ENCODE measurements around the gene CHRM2. TPM values are rescaled to one million over a fixed set of nuclear protein-coding genes. Genes with fewer than 3 reads are reported as not detected.

Gene CHRM2
- total RNA-seq, 6 donors from 2014 or later = 1.3 to 8.5 (median 3.0) TPM

DNA sequence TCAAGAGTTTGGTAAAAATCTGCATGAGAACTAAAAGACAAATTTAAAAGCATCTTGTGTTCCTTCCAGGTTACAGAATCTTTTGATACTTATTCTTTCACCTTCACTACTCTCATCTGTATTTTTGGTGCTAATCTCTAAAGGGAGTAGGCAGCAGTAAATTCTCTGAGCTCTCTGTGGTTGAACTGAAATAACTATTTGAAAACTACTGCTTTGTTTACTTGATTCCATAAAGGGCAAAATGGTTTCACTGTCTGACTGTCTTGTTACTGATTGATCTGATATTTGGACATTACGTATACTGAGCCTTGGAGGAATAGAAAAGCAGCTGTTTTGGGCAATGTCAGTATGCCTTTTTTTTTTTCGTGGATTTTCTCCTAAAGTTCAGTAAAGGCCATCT is 103.3 kb downstream of the CHRM2 start:
- DNase-seq (no peak), ATAC-seq (ENCODE audit: low FRiP score in 2 of 2) (no peak)
- TF ChIP-seq EP300 (IDR thresholded peaks at IDR 0.05) = no peak
- TF ChIP-seq, protein P1, sequence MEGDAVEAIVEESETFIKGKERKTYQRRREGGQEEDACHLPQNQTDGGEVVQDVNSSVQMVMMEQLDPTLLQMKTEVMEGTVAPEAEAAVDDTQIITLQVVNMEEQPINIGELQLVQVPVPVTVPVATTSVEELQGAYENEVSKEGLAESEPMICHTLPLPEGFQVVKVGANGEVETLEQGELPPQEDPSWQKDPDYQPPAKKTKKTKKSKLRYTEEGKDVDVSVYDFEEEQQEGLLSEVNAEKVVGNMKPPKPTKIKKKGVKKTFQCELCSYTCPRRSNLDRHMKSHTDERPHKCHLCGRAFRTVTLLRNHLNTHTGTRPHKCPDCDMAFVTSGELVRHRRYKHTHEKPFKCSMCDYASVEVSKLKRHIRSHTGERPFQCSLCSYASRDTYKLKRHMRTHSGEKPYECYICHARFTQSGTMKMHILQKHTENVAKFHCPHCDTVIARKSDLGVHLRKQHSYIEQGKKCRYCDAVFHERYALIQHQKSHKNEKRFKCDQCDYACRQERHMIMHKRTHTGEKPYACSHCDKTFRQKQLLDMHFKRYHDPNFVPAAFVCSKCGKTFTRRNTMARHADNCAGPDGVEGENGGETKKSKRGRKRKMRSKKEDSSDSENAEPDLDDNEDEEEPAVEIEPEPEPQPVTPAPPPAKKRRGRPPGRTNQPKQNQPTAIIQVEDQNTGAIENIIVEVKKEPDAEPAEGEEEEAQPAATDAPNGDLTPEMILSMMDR (IDR thresholded peaks at IDR 0.05) = no peak
- TF ChIP-seq POLR2AphosphoS5 (IDR thresholded peaks at IDR 0.05) = no peak
- TF ChIP-seq POLR2A (IDR thresholded peaks at IDR 0.05) = no peak
- H3K36me3 ChIP-seq = no peaks in the 10 kb centered on the region
- WGBS, 2 donors = 76 to 83% methylated on average over 2 of the region's 2 CpGs
- no peak overlapping the region for H3K4me3 ChIP-seq
- no peaks in the 10 kb centered on the region for H3K4me1 ChIP-seq
- H3K27ac ChIP-seq = no peak overlapping the region
- no peaks in the 10 kb centered on the region for H3K27me3 ChIP-seq
- H3K9me3 ChIP-seq = no peaks in the 10 kb centered on the region

DNA sequence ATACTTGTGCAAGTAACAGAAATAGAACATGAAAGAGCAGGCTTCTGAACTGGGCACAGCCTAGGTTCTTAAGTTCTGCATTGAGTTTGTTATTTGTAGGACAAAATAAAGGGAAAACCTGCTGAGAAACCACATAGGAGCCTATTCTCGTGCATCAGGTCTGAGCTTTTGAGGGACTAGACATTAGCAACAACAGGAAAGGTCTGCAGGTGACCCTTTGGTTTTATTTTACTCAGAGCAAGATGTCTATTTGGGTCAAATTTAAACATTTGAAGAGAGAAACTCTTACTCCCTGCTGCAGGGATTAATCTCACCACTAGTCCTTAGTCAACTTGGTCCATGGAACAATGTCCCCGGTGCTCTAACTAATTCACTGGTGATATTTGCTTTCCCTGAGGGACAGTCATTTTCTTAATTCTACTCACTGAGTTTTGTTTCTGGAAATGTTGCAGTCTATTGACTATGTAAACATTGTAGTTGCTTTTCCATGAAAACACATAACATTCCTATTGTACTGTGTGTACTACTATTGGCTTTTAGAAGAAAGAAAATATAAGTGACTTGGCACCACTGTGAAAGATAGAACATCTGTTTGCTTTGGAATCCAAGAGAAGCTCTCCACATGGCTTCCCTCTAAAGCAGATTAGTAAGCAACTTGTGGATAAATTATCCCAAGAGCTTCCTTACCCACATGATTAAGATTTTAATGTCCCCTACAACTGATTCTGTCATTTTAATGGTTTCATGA is 108.2 kb downstream of the CHRM2 start:
- Histone ChIP-seq H3K27me3 (no peaks in the 10 kb centered on the region), H3K9me3 (no peaks in the 10 kb centered on the region), H3K4me3 (no peak overlapping the region), H3K4me1 (no peaks in the 10 kb centered on the region), H3K36me3 (no peaks in the 10 kb centered on the region), H3K27ac (no peak overlapping the region)
- no peak for TF ChIP-seq POLR2A (IDR thresholded peaks at IDR 0.05)
- TF ChIP-seq EP300 (IDR thresholded peaks at IDR 0.05) = no peak
- TF ChIP-seq, protein P1 (IDR thresholded peaks at IDR 0.05) = no peak
- no peak for TF ChIP-seq POLR2AphosphoS5 (IDR thresholded peaks at IDR 0.05)
- WGBS, 2 donors = 38 to 81% methylated on average over 2 of the region's 2 CpGs
- no peak for DNase-seq
- ATAC-seq (ENCODE audit: low FRiP score in 2 of 2) = no peak

DNA sequence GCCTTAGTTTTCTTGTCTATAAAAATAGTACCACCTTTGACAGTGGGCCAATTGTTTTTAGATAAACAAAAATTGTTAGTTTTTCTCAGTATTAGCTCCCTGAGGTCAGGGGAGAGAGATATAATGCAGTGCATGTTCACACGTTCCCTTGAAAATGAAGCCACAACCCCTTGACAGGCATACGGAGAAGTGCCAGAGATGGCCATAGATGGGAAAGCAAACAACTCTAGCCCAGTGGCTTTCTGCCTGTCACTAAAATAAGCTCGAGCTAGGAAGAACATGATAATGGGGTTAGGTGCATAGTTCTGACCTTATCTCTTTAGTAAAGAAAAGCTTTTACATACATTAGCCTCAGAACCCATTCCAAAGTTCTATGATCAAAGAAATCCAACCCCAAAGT is 124.9 kb downstream of the CHRM2 start:
- ATAC-seq (ENCODE audit: low FRiP score in 2 of 2) = no peak
- TF ChIP-seq POLR2A (IDR thresholded peaks at IDR 0.05) = no peak
- TF ChIP-seq EP300 (IDR thresholded peaks at IDR 0.05) = no peak
- TF ChIP-seq, protein P1 (IDR thresholded peaks at IDR 0.05) = no peak
- Histone ChIP-seq H3K9me3 (no peaks in the 10 kb centered on the region), H3K4me1 (no peaks in the 10 kb centered on the region), H3K4me3 (no peak overlapping the region), H3K27ac (no peak overlapping the region), H3K27me3 (no peaks in the 10 kb centered on the region), H3K36me3 (no peaks in the 10 kb centered on the region)
- 49 to 54% methylated on average over 3 of the region's 3 CpGs for WGBS, 2 donors
- DNase-seq = no peak

DNA sequence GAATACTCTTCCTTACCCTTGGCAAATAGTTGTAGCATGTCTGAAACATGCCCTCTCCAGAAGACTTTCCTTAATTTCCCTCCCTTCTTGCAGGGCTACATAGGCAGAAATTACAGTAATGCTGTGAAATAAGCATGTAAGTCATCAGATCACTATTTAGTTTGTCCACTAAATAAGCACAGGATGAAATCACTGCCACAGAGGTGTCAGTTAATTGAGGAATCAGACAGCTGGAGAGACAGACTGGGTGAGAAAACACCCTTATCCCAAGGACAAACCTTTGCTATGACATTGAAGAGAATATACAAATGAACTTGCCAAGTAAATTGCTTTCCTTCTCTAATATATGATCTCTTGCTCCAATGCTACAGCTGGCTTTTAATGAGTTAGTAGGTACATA is 129.3 kb downstream of the CHRM2 start:
- no peaks in the 10 kb centered on the region for H3K36me3 ChIP-seq
- no peak for ATAC-seq (ENCODE audit: low FRiP score in 2 of 2)
- no peak for DNase-seq
- no peak overlapping the region for H3K4me3 ChIP-seq
- H3K4me1 ChIP-seq = no peaks in the 10 kb centered on the region
- H3K9me3 ChIP-seq = no peaks in the 10 kb centered on the region
- TF ChIP-seq POLR2A (IDR thresholded peaks at IDR 0.05) (no peak), EP300 (IDR thresholded peaks at IDR 0.05) (no peak), POLR2AphosphoS5 (IDR thresholded peaks at IDR 0.05) (no peak)
- TF ChIP-seq, protein P1 (IDR thresholded peaks at IDR 0.05) = no peak
- no peak overlapping the region for H3K27ac ChIP-seq
- H3K27me3 ChIP-seq = no peaks in the 10 kb centered on the region

DNA sequence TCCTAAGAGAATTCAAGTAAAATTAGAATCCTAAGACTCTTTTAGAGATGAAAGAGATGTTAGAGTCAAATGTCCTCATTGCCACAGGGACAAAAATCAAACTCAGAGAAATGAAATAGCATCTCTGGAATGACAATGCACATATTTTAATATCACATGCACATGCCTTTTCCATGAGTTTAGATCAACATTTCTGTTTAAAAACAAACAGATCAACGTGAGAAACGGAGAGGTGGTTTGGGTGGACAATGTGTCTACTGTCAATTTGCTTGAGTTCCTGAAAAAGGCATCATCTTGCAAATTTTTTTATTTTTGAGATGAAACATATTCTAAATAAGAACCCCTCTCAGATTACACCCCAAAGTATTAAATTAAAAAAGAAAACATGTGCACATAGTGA is 130.0 kb downstream of the CHRM2 start:
- no peak for ATAC-seq (ENCODE audit: low FRiP score in 2 of 2)
- WGBS, 2 donors = 76 to 77% methylated on average over 2 of the region's 2 CpGs
- Histone ChIP-seq H3K9me3 (no peaks in the 10 kb centered on the region), H3K4me1 (no peaks in the 10 kb centered on the region), H3K4me3 (no peak overlapping the region), H3K27ac (no peak overlapping the region), H3K27me3 (no peaks in the 10 kb centered on the region), H3K36me3 (no peaks in the 10 kb centered on the region)
- no peak for TF ChIP-seq POLR2AphosphoS5 (IDR thresholded peaks at IDR 0.05)
- no peak for DNase-seq

All from upper lobe of left lung (tissue), 6 donors.